ENCODE data around the gene TMPRSS5.

Gene TMPRSS5

GRCh38 chr11:113695207-113695606 is 10.9 kb downstream of the TMPRSS5 start:
- Histone ChIP-seq H3K9me3 (ENCODE audit: control insufficient read depth, insufficient read depth, low read length) (no peaks in the 10 kb centered on the region), H4K20me1 (ENCODE audit: control insufficient read depth, insufficient read depth, low read depth, low read length) (no peaks in the 10 kb centered on the region), H3K79me2 (ENCODE audit: control insufficient read depth, low read length) (no peaks in the 10 kb centered on the region), H3F3A (ENCODE audit: control insufficient read depth, insufficient read depth) (no peaks in the 10 kb centered on the region), H3K27ac (ENCODE audit: low read depth, low read length) (no peak overlapping the region), H3K27me3 (ENCODE audit: control insufficient read depth, low read length) (no peaks in the 10 kb centered on the region), H3K36me3 (ENCODE audit: control insufficient read depth, low read length) (no peaks in the 10 kb centered on the region), H3K4me2 (ENCODE audit: low read length) (no peak overlapping the region), H3K4me1 (ENCODE audit: control insufficient read depth, low read length) (no peaks in the 10 kb centered on the region), H3K9me2 (replicated peaks; ENCODE audit: control insufficient read depth, low read length) (no peaks in the 10 kb centered on the region), H3K4me3 (ENCODE audit: low read length) (no peak overlapping the region)
- TF ChIP-seq CTCF (IDR thresholded peaks at IDR 0.05; ENCODE audit: low read depth, low read length, poor library complexity, severe bottlenecking): no peak
- TF ChIP-seq EZH2phosphoT487 (IDR thresholded peaks at IDR 0.05; ENCODE audit: borderline replicate concordance, low read length): no peak

- Histone ChIP-seq H3K27ac (ENCODE audit: low read depth, low read length) (no peak overlapping the region), H3K4me3 (ENCODE audit: low read length) (no peak overlapping the region), H3F3A (ENCODE audit: control insufficient read depth, insufficient read depth) (no peaks in the 10 kb centered on the region)
Measured at GRCh38 chr11:113694390-113694789, 11.7 kb downstream of the TMPRSS5 start.

GRCh38 chr11:113693030-113693429 is 13.1 kb downstream of the TMPRSS5 start:
- H3K9me3 ChIP-seq (ENCODE audit: control insufficient read depth, insufficient read depth, low read length): no peaks in the 10 kb centered on the region
- H3K4me3 ChIP-seq (ENCODE audit: low read length): no peak overlapping the region
- H4K20me1 ChIP-seq (ENCODE audit: control insufficient read depth, insufficient read depth, low read depth, low read length): no peaks in the 10 kb centered on the region
- H3K4me1 ChIP-seq (ENCODE audit: control insufficient read depth, low read length): no peaks in the 10 kb centered on the region
- H3K79me2 ChIP-seq (ENCODE audit: control insufficient read depth, low read length): no peaks in the 10 kb centered on the region
- H3K27me3 ChIP-seq (ENCODE audit: control insufficient read depth, low read length): no peaks in the 10 kb centered on the region
- TF ChIP-seq CTCF (IDR thresholded peaks at IDR 0.05; ENCODE audit: low read depth, low read length, poor library complexity, severe bottlenecking) (no peak), EZH2phosphoT487 (IDR thresholded peaks at IDR 0.05; ENCODE audit: borderline replicate concordance, low read length) (no peak)
- H3K9me2 ChIP-seq (replicated peaks; ENCODE audit: control insufficient read depth, low read length): no peaks in the 10 kb centered on the region
- no peaks in the 10 kb centered on the region for H3K36me3 ChIP-seq (ENCODE audit: control insufficient read depth, low read length)
- no peaks in the 10 kb centered on the region for H3F3A ChIP-seq (ENCODE audit: control insufficient read depth, insufficient read depth)
- H3K27ac ChIP-seq (ENCODE audit: low read depth, low read length): no peak overlapping the region
- H3K4me2 ChIP-seq (ENCODE audit: low read length): no peak overlapping the region

More at GRCh38 chr11:113694390-113694789, 11.7 kb downstream of the TMPRSS5 start:
- Histone ChIP-seq H4K20me1 (ENCODE audit: control insufficient read depth, insufficient read depth, low read depth, low read length) (no peaks in the 10 kb centered on the region), H3K36me3 (ENCODE audit: control insufficient read depth, low read length) (no peaks in the 10 kb centered on the region), H3K79me2 (ENCODE audit: control insufficient read depth, low read length) (no peaks in the 10 kb centered on the region), H3K27me3 (ENCODE audit: control insufficient read depth, low read length) (no peaks in the 10 kb centered on the region), H3K9me2 (replicated peaks; ENCODE audit: control insufficient read depth, low read length) (no peaks in the 10 kb centered on the region), H3K4me1 (ENCODE audit: control insufficient read depth, low read length) (no peaks in the 10 kb centered on the region), H3K4me2 (ENCODE audit: low read length) (no peak overlapping the region), H3K9me3 (ENCODE audit: control insufficient read depth, insufficient read depth, low read length) (no peaks in the 10 kb centered on the region)
- TF ChIP-seq EZH2phosphoT487 (IDR thresholded peaks at IDR 0.05; ENCODE audit: borderline replicate concordance, low read length) (no peak), CTCF (IDR thresholded peaks at IDR 0.05; ENCODE audit: low read depth, low read length, poor library complexity, severe bottlenecking) (no peak)
